A204.1 (cell line): Measurements from ENCODE around the gene MCM3AP.

ENCODE experiments used
- FAIRE-seq: peaks from 2 replicates; lab custom pipeline; 2012; peaks lifted over from hg19 to GRCh38; lab: Jason Lieb, UNC

MCM3AP gene

DNA sequence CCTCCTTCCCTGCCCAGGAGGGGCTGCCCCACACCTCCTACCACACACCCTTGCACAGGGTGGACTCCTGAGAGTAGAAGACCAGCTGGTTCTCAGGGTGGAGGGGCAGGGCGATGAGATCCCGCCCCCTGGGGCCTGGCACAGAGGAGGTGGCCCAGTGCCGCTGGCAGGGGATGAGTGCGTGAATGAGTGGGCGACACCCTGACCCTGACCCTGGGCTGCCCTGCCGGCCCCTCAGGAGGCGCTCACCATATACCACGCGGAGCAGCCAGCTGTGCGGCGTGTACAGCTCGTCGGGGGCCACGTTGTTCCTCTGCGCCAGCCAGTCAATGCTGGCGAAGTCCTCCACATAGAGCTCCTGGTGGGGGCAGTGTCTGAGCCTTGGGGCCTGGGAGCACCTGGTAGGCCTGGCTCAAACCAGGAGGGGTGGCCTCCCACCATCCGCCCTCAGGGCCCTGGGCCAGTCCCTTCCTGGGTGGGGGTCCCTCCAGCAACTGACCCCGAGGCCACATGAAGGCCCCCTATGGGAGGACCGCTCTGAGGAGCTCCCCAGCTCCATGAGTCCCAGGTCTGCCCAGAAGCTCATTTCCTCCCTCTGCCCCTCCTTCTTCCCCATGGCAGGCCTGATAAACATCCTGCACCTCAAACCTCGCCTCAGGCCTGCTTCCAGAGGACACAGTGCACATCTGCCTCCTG lies 69.8 kb downstream of the MCM3AP start:
- no peak for FAIRE-seq

GRCh38 chr21:46214478-46215340 lies 70.7 kb downstream of the MCM3AP start:
- FAIRE-seq: no peak

- no peak for FAIRE-seq
Observed at GRCh38 chr21:46213620-46214286, 71.7 kb downstream of the MCM3AP start.

GRCh38 chr21:46212721-46213484 lies 72.5 kb downstream of the MCM3AP start:
- FAIRE-seq: no peak

DNA sequence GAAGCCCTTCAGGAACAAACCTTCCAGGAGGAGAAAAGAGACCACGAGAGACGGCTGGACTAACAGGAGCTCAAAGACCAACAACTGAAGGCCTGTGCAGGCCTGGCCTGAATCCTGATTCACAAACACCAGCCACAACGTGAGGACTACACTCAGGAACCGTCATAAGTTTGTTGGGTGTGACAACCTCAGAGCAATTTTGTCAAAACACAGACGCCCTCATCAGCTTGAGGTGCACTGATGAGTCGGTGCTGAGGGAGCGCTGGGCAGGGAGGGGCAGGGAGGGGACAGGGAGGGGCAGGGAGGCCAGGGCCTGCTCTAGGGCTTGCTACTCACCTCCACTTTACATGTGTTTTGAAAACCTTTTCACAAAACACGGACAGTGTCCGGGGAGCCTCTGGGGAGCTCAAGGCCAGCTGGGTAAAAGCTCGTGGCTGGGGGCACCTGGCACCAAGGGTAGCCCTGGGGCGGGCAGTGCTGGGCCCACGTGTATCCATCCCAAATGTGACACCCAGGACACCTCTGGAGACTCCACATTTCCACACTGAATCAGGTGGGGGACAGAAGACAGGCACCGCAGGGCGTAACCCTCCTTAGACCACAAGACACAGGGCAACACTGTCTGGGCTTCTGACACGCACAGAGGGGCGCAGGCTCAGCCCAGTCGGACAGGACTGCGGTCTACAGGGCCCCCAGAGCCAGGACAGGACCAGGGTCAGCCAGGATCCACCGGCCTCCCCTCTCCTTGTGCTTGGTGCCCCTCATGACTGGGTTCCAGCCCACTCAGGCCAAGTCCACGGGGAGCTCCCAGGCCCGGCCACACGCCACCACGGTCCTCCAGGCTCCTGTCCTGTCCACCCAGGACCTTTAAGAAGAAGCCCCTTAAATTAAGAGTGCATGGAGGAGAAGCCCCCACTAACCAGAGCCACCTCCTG lies 73.4 kb downstream of the MCM3AP start:
- FAIRE-seq: no peak

GRCh38 chr21:46211376-46211775 lies 74.0 kb downstream of the MCM3AP start:
- FAIRE-seq: no peak

- no peak for FAIRE-seq
Observed at GRCh38 chr21:46210378-46211136, 74.9 kb downstream of the MCM3AP start.

DNA sequence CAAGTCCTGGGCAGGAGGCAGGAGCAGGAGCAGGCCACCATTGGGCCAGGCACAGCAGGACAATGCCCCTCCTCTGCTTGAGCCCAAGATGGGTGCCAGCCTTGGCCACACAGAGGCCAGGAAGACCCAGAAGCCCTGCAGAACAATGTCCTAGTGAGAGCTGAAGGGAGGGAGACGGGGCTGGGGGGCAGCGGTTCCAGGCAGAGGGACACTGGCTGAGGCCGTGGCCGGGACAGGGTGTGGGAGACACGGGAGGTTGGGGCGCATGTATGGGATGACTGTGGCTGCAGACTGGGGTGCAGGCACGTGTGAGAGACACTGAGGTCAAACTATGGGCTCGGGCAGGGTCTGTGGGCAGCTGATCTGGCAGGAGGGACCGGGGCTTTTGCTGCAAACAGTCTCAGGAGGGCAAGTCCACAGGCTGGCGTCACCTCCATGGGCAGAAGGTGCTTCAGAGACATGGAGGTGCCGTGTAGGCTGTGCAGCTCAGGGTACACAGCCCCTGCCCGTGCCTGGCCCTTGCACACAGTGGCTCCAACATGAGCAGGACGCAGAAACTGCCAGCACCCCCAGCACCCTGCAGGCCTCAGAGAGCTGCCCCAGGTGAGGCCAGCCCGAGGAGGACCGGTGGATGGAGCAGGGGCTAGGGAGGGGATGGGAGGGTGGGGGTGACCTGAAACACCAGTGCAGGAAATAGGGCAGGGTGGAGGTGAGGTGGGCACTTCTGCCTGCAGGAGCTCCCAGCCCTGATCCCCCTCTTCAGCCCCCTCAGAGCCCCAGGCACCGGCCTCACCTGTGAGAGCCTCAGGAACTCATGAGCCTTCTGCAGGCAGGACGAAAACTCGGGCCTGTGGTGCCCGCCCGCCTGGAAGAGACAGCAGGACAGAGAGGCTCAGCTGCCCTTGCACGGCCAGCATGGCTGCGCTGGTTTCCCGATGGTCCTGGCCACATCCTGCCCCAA lies 76.4 kb downstream of the MCM3AP start:
- FAIRE-seq: no peak

GRCh38 chr21:46207920-46208591 lies 77.4 kb downstream of the MCM3AP start:
- FAIRE-seq: no peak

- FAIRE-seq: no peak
Observed at GRCh38 chr21:46207006-46207919, 78.1 kb downstream of the MCM3AP start.

DNA sequence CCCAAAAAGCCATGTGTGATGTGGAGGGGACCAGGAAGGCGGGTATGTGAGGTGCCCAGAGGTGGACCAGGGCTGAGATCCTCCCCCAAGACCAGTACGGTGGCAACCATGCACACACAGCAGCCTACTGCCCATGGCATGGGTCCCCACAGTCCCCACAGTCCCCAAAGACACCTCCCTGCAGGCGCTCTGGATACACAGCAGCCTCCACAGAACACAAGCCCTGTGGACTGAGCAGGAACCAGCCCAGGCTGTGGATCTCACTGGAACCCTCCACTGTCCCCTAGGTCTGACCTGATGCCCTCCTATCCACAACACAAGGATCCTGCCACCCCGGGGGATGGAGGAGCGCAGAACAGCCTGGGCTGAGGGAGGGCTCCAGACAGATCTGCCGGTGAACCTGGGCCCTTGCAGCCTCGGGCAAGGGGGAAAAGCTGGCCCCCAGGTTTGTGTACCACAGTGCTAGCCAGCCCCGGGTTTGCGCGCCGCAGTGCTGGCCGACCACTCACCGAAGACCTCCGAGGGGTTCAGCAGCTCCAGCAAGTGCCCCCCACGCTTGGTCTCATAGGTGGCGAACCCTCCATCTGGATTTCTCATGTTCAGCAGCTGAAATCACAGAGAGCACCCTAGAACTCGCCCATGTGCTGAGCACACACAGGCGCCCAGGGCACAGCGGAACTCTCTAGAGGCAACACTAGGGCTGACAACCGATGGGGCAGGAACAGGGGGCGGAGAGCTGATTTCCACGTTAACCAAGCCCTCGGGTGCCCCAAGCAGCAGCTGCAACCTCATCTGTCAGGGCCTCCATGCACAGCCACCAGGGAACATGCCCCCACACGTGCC lies 79.0 kb downstream of the MCM3AP start:
- FAIRE-seq: no peak

GRCh38 chr21:46205766-46206162 lies 79.6 kb downstream of the MCM3AP start:
- no peak for FAIRE-seq

GRCh38 chr21:46205166-46205565 lies 80.2 kb downstream of the MCM3AP start:
- no peak for FAIRE-seq

GRCh38 chr21:46203203-46203600 lies 82.2 kb downstream of the MCM3AP start:
- no peak for FAIRE-seq

DNA sequence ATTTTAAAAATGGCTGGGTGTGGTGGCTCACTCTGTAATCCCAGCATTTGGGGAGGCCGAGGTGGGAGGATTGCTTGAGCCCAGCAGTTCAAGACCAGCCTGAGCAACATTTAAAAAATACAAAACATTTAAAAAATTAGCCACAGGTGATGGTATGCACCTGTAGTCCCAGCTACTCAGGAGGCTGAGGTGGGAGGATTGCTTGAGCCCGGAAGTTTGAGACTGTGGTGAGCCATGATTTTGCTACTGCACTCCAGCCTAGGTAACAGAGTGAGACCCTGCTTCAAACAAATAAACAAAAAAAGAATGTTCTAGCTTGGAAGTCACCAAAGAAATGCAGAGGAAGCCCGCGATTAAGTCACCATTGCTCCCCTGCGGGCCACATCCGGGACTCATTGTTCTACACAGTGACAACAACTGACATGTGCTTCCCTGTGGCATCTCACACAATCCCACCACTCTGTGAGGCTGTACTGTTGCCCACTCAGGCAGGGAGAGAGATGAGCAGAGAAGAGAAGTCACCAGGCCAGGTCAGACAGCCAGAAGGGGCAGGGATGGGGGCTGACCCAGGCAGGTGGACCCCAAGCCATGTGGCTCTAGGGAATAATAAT lies 82.7 kb downstream of the MCM3AP start:
- no peak for FAIRE-seq
